ENCODE measurements around the gene EIF3B. TPM values are rescaled to one million over a fixed set of nuclear protein-coding genes. Genes with fewer than 3 reads are reported as not detected.

EIF3B gene
- total and polyA plus RNA-seq, 12 donors: 48.6 to 102 (median 68.2) TPM

- Histone ChIP-seq H3K27me3 (no peaks in the 10 kb centered on the region), H3K27ac (peak overlapping the region in 1 of 10 donors; percentile 15), H3K9me3 (no peaks in the 10 kb centered on the region), H3K4me3 (no peak overlapping the region), H3K4me1 (peaks cover 0 to 22% (median 9%) of the 10 kb centered on the region in 9 donors), H3K36me3 (no peaks in the 10 kb centered on the region)
- 30 to 44% methylated on average over 12 of the region's 12 CpGs for WGBS, 2 donors
- DNase-seq (no peak), ATAC-seq (no peak)
- intact Hi-C loops (cut with DNase I): no loop called here
- TF ChIP-seq CTCF (IDR thresholded peaks at IDR 0.05): no peak
Observed at GRCh38 chr7:2393706-2394105, 39.1 kb downstream of the EIF3B start.

DNA sequence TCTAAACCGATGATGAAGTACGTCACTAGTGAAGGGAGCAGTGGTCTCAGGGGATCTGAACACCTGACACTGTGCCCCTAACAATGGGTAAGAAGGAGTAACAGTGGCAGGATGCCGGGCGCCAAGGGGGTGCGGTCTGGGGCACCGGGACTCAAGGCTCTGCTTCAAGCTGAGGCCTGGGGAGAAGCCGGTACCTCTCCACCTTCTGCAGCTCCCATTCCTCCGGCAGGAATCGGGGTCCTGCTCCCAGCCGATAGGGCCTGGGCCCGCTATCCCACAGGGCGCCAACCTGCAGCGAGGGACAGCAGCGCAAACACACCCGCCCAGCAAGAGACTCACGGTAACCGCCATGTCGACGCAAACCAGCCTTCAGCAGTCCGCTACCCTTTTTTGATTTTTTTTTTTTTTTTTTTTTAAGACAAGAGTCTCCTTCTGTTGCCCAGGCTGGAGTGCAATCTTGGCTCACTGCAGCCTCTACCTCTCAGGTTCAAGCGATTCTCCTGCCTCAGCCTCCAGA is 40.0 kb downstream of the EIF3B start:
- ATAC-seq (no peak), DNase-seq (no peak)
- Histone ChIP-seq H3K4me3 (no peak overlapping the region), H3K27me3 (no peaks in the 10 kb centered on the region), H3K36me3 (no peaks in the 10 kb centered on the region), H3K9me3 (no peaks in the 10 kb centered on the region), H3K27ac (no peak overlapping the region), H3K4me1 (peaks cover 0 to 30% (median 15%) of the 10 kb centered on the region in 9 donors)
- WGBS, 2 donors: 92 to 93% methylated on average over 21 of the region's 21 CpGs
- intact Hi-C loops (cut with DNase I): no loop called here
- no peak for TF ChIP-seq CTCF (IDR thresholded peaks at IDR 0.05)

DNA sequence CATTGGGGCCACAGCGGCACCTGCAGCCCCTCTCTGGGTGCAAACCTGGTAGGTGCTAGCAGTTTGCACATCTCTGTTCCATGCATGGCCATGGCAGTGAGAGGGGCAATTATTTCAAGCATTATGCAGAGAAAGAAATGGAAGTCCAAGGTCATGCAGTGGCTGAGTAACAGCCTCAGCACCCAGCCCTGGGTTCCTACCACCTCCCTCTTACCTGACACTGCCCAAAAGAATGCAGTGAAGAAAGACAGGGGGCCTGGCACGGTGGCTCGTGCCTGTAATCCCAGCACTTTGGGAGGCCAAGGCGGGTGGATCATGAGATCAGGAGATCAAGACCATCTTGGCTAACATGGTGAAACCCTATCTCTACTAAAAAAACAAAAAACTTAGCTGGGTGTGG is 43.9 kb downstream of the EIF3B start:
- Histone ChIP-seq H3K27me3 (no peaks in the 10 kb centered on the region), H3K27ac (no peak overlapping the region), H3K4me3 (no peak overlapping the region), H3K9me3 (no peaks in the 10 kb centered on the region), H3K4me1 (peaks cover 6 to 47% (median 29%) of the 10 kb centered on the region in 9 donors), H3K36me3 (no peaks in the 10 kb centered on the region)
- intact Hi-C loops (cut with DNase I): no loop called here
- no peak for ATAC-seq
- DNase-seq: no peak
- no peak for TF ChIP-seq CTCF (IDR thresholded peaks at IDR 0.05)
- 88% methylated on average over 4 of the region's 4 CpGs for WGBS, 2 donors

GRCh38 chr7:2399848-2400587 is 45.4 kb downstream of the EIF3B start:
- TF ChIP-seq CTCF (IDR thresholded peaks at IDR 0.05): no peak
- DNase-seq (peak; percentile 66 to 91), ATAC-seq (peak in 6 of 8 donors; percentile 7 to 71 (median 35))
- WGBS, 2 donors: 16 to 22% methylated on average over 6 of the region's 6 CpGs
- intact Hi-C loops (cut with DNase I): loop anchor here in 1 of 10 donors (5.0 kb wide), 1 partner anchor 48 kb away; the partner anchor contains the start of gene EIF3B
- H3K27me3 ChIP-seq: no peaks in the 10 kb centered on the region
- H3K27ac ChIP-seq: peak overlapping the region; percentile 54 to 90 (median 78)
- H3K4me3 ChIP-seq: peak overlapping the region in 5 of 10 donors; percentile 1 to 20 (median 9)
- H3K9me3 ChIP-seq: no peaks in the 10 kb centered on the region
- no peaks in the 10 kb centered on the region for H3K36me3 ChIP-seq
- peaks cover 6 to 50% (median 39%) of the 10 kb centered on the region in 9 donors for H3K4me1 ChIP-seq

Data from heart right ventricle (tissue), 16 donors.